NCI-H2227 treated with DMSO at 0.1 percent for 48 hours (cell line): ENCODE results near the gene KHDC1.
"Not testable (repeated sequence)": the region's sequence is repeated elsewhere in the genome, so short reads cannot be mapped to it uniquely, and the experiment has no call there.

Experiments used
- DNase-seq: peaks from one replicate; lab custom pipeline; 2025; lab: John Stamatoyannopoulos, UW

The KHDC1 gene

GRCh38 chr6:73248192-73248903 lies 14.6 kb downstream of the KHDC1 start:
- DNase-seq, result no peak

DNA sequence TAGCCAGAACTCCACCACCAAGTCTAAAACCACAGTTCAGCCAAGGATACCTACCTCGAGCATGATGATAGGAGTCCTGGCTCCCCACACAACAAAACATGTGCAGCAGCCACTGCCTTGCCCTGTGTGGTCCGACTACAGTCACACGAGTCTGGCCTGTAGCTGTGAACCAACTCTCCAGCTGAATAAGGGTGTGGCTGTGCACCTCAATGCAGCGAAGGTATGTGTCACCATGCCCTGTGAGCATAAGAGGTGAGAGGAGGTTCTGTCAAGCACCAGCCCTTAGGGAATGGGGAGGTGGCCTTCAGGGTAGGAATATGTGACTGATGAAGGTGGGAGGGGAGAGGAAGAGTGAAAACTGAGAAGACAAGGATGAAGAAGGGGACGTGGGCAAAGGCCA lies 21.0 kb downstream of the KHDC1 start:
- DNase-seq, result no peak

DNA sequence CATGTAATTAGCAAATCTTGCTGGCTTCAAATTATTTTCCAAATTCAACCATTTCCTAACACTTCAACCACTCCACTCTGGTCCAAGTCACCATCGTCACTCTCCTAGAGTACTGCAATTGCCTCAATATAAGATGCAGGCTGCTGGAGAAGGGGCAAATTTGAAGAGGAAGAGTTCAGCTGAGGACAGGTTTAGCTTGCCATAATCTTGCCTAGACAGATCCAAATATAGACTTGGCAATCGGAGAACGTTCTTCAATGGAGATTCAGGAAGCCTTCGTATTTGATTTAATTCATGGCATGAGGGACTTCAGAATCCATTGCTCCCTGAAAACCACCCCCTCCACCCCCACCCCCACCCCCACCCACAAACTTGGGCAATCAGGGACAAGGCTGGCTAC lies 22.3 kb downstream of the KHDC1 start:
- DNase-seq, result no peak

- no peak for DNase-seq
These were observed 26.7 kb downstream of the KHDC1 start for GRCh38 chr6:73236144-73236750.

- no peak for DNase-seq
These were observed 28.3 kb downstream of the KHDC1 start for GRCh38 chr6:73234733-73235132.

DNA sequence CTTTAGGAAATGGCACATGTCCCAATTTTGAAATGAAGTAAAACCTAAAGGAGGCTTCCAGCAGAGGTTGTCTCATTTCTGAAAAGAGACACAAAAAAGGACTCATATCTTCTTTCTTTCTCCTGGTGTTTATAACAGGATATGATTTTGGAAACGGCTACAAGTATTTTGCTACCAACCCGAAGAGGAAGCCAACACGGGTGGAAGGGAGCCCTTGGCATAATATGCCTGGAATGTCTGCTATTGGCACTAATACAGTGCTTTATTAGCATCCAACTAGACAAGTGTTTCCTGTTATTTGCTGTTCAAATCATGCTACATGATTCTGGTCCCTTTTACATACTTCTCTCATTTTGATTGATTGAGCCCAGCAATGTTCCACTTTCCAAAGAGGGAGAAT lies 29.0 kb downstream of the KHDC1 start:
- not testable (repeated sequence) for DNase-seq

DNA sequence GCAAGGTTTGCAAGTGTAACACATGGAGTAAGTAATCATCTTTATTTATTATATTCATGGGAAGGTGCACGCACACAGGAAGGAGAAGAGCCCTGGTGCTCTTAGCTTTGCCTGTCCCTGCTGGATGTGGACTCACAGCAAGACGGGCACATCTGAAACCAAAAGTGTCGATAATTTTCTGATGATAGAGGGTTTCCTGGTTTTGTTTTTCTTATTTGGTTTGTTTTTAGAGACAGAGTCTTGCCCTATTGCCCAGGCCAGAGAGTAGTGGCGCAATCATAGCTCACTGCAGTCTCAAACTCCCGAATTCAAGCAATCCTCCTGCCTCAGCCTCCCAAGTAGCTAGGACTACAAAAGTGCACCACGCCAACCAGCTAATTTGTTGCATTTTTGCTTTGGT lies 29.9 kb downstream of the KHDC1 start:
- no peak for DNase-seq

DNA sequence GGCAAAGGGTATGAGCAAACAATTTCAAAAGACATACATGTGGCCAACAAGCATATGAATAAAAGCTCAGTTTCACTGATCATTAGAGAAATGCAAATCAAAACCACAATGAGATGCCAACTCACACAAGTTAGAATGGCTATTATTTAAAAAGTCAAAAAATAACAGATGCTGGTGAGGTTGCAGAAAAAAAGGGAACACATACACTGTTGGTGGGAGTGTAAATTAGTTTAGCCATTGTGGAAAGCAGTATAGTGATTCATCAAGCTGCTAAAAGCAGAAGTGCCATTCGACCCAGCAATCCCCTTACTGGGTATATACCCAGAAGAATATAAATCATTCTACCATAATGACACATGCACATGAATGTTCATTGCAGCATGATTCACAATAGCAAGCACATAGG lies 31.0 kb downstream of the KHDC1 start:
- DNase-seq, result no peak

DNA sequence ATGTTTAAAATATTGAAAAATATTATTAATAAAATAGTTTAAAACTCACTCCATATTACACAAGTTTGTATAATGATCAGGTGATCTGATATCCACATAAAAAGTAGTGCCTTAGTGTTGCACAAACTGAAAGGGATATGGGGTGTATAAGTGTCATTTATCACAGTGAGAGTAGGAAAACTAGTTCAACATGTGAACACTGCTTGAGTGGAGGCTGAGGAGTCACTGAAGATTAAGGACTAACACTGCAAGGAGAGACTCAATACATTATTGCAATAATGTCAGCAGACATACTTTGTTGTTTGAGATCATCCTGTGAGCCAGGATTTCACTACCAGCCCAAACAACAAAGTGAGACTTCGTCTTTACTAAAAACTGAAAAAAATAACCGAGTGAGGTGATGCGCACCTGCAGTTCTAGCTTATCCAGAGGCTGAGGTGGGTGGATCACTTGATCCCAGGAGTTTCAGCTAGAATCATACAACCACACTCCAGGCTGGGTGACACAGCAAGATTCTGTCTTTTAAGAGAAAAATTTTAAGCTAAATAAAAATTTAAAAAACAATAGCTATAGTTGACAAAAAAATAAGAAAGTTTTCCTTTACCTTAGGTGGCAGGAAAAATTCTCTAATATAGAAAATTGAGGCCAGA lies 35.3 kb downstream of the KHDC1 start:
- no peak for DNase-seq

- DNase-seq, result no peak
These were observed 37.6 kb downstream of the KHDC1 start, which contains the start of gene KHDC1L for GRCh38 chr6:73225396-73225795. Gene KHDC1L (minus strand): TSS chr6:73225496. CDS start chr6:73225408, 88 bp downstream.

GRCh38 chr6:73216859-73217258 lies 46.1 kb downstream of the KHDC1 start:
- DNase-seq, result no peak

DNA sequence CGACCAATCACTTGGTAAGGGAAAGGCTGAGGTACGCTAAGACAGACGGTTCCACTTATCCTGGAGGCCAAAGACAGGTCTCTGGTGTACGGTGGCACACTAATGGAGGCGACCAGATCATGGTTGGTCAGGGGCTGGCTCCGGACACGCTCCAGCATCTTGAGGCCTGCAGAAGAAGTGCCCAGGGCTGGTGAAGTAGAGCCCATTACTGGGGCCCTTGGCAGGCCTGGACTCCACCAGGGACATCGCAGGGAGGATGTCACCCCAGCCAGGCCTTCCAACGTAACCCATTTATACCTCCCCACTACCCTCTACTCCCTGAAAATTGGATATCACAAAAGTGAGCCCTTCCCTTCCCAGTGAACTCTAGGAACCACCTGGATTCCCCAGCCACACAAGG lies 53.9 kb downstream of the KHDC1 start:
- no peak for DNase-seq

GRCh38 chr6:73207221-73207837 lies 55.7 kb downstream of the KHDC1 start:
- DNase-seq, result no peak

GRCh38 chr6:73204252-73204651 lies 58.7 kb downstream of the KHDC1 start:
- no peak for DNase-seq

DNA sequence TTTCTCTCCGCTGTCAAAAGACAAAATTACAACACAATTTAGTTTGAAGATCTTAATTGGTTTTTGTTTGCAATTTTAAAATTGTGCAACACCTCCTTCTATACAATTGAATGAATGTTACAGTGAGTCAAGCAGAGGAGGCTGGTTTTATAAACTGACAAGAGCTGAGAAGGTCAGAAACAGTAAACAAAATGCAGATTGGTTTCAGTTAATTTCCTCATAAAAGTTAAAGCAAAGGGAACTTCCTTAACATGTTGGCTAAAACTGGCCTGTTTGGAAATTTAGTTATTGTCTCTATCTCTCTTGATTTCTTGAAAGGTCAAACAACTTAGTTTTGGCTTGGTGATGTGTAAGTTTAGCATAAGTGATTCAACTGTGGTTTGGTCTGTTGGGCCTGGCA lies 59.9 kb downstream of the KHDC1 start:
- DNase-seq, result no peak

- no peak for DNase-seq
These were observed 62.3 kb downstream of the KHDC1 start for GRCh38 chr6:73200735-73201134.

GRCh38 chr6:73200247-73200646 lies 62.7 kb downstream of the KHDC1 start:
- no peak for DNase-seq

GRCh38 chr6:73194744-73195143 lies 68.3 kb downstream of the KHDC1 start:
- DNase-seq, result no peak

DNA sequence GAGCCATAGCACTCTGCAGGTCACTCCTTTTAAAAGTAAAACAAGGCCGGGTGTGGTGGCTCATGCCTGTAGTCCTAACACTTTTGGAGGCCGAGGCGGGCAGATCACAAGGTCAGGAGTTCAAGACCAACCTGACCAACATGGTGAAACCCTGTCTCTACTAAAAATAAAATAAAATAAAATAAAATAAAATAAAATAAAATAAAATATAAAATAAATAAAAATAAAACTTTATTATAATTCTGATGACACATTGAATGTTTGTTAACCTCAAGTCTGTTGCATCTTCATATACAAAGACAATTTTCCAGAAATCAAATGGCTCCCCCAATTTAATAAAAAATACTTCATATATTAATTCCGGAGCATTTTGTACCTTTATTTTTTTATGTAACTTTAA lies 69.7 kb downstream of the KHDC1 start:
- DNase-seq, result not testable (repeated sequence)
